Measurements from ENCODE around the gene ANKRD37. TPM values are rescaled to one million over a fixed set of nuclear protein-coding genes. Genes with fewer than 3 reads are reported as not detected.
"Not testable (repeated sequence)": the region's sequence is repeated elsewhere in the genome, so short reads cannot be mapped to it uniquely, and the experiment has no call there.

The ANKRD37 gene
- total and polyA plus RNA-seq, 2 of the 8 experiments (the other 6 are each of a cell fraction or from before 2014, with no cell fraction given) = 2.8 to 3.4 TPM

DNA sequence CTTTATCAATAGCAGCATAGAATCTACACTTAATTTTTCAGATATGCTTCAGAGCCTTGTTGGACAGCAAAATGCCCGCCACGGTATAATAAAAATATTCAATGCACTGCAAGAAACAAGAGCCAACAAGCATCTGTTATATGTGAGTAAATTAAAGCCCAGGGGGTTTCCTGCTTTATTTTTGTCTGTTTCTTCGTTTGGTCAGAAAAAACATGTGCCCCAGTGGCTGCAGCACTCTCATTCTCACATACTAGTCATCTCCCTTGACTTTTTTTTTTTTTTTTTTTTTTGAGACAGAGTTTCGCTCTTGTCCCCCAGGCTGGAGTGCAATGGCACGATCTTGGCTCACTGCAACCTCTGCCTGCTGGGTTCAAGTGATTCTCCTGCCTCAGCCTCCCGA, 34.1 kb upstream of the ANKRD37 start:
- H2BK120ac ChIP-seq (replicated peaks; ENCODE audit: low read depth, low read length); H3K27me3 ChIP-seq (replicated peaks in 1 of 4; ENCODE audit: control insufficient read depth in 3 of 4, extremely low read depth in 1 of 4, insufficient read depth in 3 of 4, low read length in 3 of 4); H3K9ac ChIP-seq (replicated peaks in 1 of 4; ENCODE audit: extremely low read depth in 1 of 4, low read depth in 3 of 4, low read length in 3 of 4); H3K23ac ChIP-seq (ENCODE audit: insufficient read length); H2AK5ac ChIP-seq (ENCODE audit: low read depth, low read length); H4K5ac ChIP-seq (ENCODE audit: insufficient read length, low read depth, low read length); H3K23me2 ChIP-seq (ENCODE audit: low read depth, low read length); FAIRE-seq; H4K91ac ChIP-seq (replicated peaks; ENCODE audit: insufficient read length, low read length); H2BK20ac ChIP-seq (ENCODE audit: low read length); H3K4ac ChIP-seq (replicated peaks; ENCODE audit: insufficient read length, low read depth, low read length); H3K18ac ChIP-seq (ENCODE audit: extremely low read depth, low read length); H4K20me1 ChIP-seq (replicated peaks in 1 of 2; ENCODE audit: control insufficient read depth in 1 of 2, insufficient read depth in 2 of 2, low read length in 2 of 2); H2BK12ac ChIP-seq (ENCODE audit: low read depth, low read length); H3K14ac ChIP-seq (ENCODE audit: insufficient read length); H2BK15ac ChIP-seq (ENCODE audit: low read length); DNase-seq (ENCODE audit: low read depth in 1 of 2, low spot score in 2 of 2); POLR2A ChIA-PET (ENCODE audit: partially characterized antibody); H3K4me1 ChIP-seq (replicated peaks in 1 of 4; ENCODE audit: control insufficient read depth in 3 of 4, insufficient read depth in 4 of 4, low read length in 3 of 4); H3K4me2 ChIP-seq (ENCODE audit: insufficient read depth in 1 of 2, low read depth in 2 of 2, low read length in 2 of 2); H3K27ac ChIP-seq (ENCODE audit: low read depth, low read length); H3K9me3 ChIP-seq (ENCODE audit: insufficient read depth in 2 of 2, low read depth in 1 of 2, low read length in 1 of 2); H2BK5ac ChIP-seq (ENCODE audit: low read depth, low read length); H4K8ac ChIP-seq (ENCODE audit: extremely low read depth, insufficient read depth, low read length); H3K4me3 ChIP-seq (ENCODE audit: extremely low read depth in 1 of 4, insufficient read depth in 2 of 4, low read depth in 3 of 4, low read length in 4 of 4); H3K79me2 ChIP-seq (ENCODE audit: control insufficient read depth in 1 of 2, insufficient read depth in 2 of 2, low read length in 2 of 2); H3K79me1 ChIP-seq (ENCODE audit: low read depth, low read length); H3K56ac ChIP-seq (replicated peaks; ENCODE audit: insufficient read length, low read depth, low read length); H2AFZ ChIP-seq (ENCODE audit: low read length): not testable (repeated sequence)
- WGBS, 2 experiments (ENCODE audit: extremely low coverage in 1 of 2, insufficient coverage in 1 of 2, insufficient read length in 1 of 2, insufficient replicate concordance in 2 of 2, low coverage in 1 of 2, low lambda C conversion rate in 2 of 2, missing lambda C conversion rate in 1 of 2) = 90% methylated on average over 4 of the region's 6 CpGs; no CpG with 5 or more reads in 1 of the 2 experiments
- peaks cover 0 to 11% (median 3%) of the 10 kb centered on the region in 4 experiments; a peak in 2 of 8 replicates for H3K36me3 ChIP-seq (ENCODE audit: control insufficient read depth in 2 of 4, insufficient read depth in 4 of 4, low read length in 3 of 4)
- CTCF ChIA-PET (ENCODE audit: partially characterized antibody) = interaction anchor here (0.6 to 1.0 kb wide), 3 partner anchors 239 to 432 kb away, joined by 3 read pairs; no protein-coding TSS in a partner anchor

Data from H1 (cell line).